RKO (cell line): Measurements from ENCODE around the gene GNA12.

Experiments
- DNase-seq: peaks from one replicate; pipeline ENCODE4 v3.0.0-alpha.2; 2016; ENCODE audit warnings: low spot score

Gene GNA12

GRCh38 chr7:2838451-2838850, 5.7 kb downstream of the GNA12 start:
- DNase-seq: no peak

- DNase-seq: no peak
These were observed 6.6 kb downstream of the GNA12 start for GRCh38 chr7:2837496-2837895.

- no peak for DNase-seq
These were observed 9.2 kb downstream of the GNA12 start for GRCh38 chr7:2834748-2835441.

- DNase-seq: no peak
These were observed 10.8 kb downstream of the GNA12 start for GRCh38 chr7:2833083-2833910.

- DNase-seq: no peak
These were observed 11.6 kb downstream of the GNA12 start for GRCh38 chr7:2832461-2832860.

GRCh38 chr7:2830609-2831376, 13.3 kb downstream of the GNA12 start:
- no peak for DNase-seq

GRCh38 chr7:2829040-2829439, 15.1 kb downstream of the GNA12 start:
- no peak for DNase-seq

GRCh38 chr7:2826771-2827170, 17.3 kb downstream of the GNA12 start:
- no peak for DNase-seq

GRCh38 chr7:2825559-2826227, 18.4 kb downstream of the GNA12 start:
- no peak for DNase-seq

- no peak for DNase-seq
These were observed 19.2 kb downstream of the GNA12 start for GRCh38 chr7:2824678-2825461.

GRCh38 chr7:2824026-2824677, 20.0 kb downstream of the GNA12 start:
- no peak for DNase-seq

- no peak for DNase-seq
These were observed 21.0 kb downstream of the GNA12 start for GRCh38 chr7:2823130-2823529.

GRCh38 chr7:2821842-2822507, 22.1 kb downstream of the GNA12 start:
- DNase-seq: no peak

- DNase-seq: no peak
These were observed 22.8 kb downstream of the GNA12 start for GRCh38 chr7:2821161-2821841.

GRCh38 chr7:2820508-2820934, 23.6 kb downstream of the GNA12 start:
- DNase-seq: peak; percentile 49

- DNase-seq: no peak
These were observed 24.1 kb downstream of the GNA12 start for GRCh38 chr7:2819954-2820397.

- DNase-seq: no peak
These were observed 24.8 kb downstream of the GNA12 start for GRCh38 chr7:2819161-2819953.

GRCh38 chr7:2818653-2819052, 25.5 kb downstream of the GNA12 start:
- DNase-seq: no peak

- DNase-seq: no peak
These were observed 26.0 kb downstream of the GNA12 start for GRCh38 chr7:2818121-2818520.
